ENCODE data around the gene TOLLIP. TPM values are rescaled to one million over a fixed set of nuclear protein-coding genes. Genes with fewer than 3 reads are reported as not detected.

Gene TOLLIP
- total and polyA plus RNA-seq, 9 donors = 11.9 to 29.8 (median 24.5) TPM

GRCh38 chr11:1259076-1259461 is 50.4 kb downstream of the TOLLIP start:
- no peak for DNase-seq
- Histone ChIP-seq H3K4me3 (ENCODE audit: low read length) (no peak overlapping the region), H3K36me3 (ENCODE audit: control insufficient read depth, insufficient read depth, low read length) (no peaks in the 10 kb centered on the region), H3K9me3 (replicated peaks; ENCODE audit: control insufficient read depth, low read depth, low read length) (no peaks in the 10 kb centered on the region), H3K27ac (ENCODE audit: low read length) (no peak overlapping the region), H3K4me1 (ENCODE audit: control insufficient read depth, insufficient read depth, low read length) (peaks cover 16% of the 10 kb centered on the region), H3K27me3 (ENCODE audit: control insufficient read depth, insufficient read depth, low read length) (no peaks in the 10 kb centered on the region)
- WGBS (ENCODE audit: insufficient coverage) = 93% methylated on average over 3 of the region's 7 CpGs

GRCh38 chr11:1258401-1259075 is 50.9 kb downstream of the TOLLIP start:
- Histone ChIP-seq H3K9me3 (replicated peaks; ENCODE audit: control insufficient read depth, low read depth, low read length) (no peaks in the 10 kb centered on the region), H3K4me3 (ENCODE audit: low read length) (no peak overlapping the region), H3K27me3 (ENCODE audit: control insufficient read depth, insufficient read depth, low read length) (no peaks in the 10 kb centered on the region), H3K27ac (ENCODE audit: low read length) (no peak overlapping the region), H3K4me1 (ENCODE audit: control insufficient read depth, insufficient read depth, low read length) (peaks cover 16% of the 10 kb centered on the region), H3K36me3 (ENCODE audit: control insufficient read depth, insufficient read depth, low read length) (no peaks in the 10 kb centered on the region)
- DNase-seq = no peak
- 65% methylated on average over 13 of the region's 13 CpGs for WGBS (ENCODE audit: insufficient coverage)

GRCh38 chr11:1257916-1258315 is 51.5 kb downstream of the TOLLIP start:
- Histone ChIP-seq H3K27ac (ENCODE audit: low read length) (no peak overlapping the region), H3K4me1 (ENCODE audit: control insufficient read depth, insufficient read depth, low read length) (peaks cover 12% of the 10 kb centered on the region), H3K36me3 (ENCODE audit: control insufficient read depth, insufficient read depth, low read length) (no peaks in the 10 kb centered on the region), H3K4me3 (ENCODE audit: low read length) (no peak overlapping the region), H3K27me3 (ENCODE audit: control insufficient read depth, insufficient read depth, low read length) (no peaks in the 10 kb centered on the region), H3K9me3 (replicated peaks; ENCODE audit: control insufficient read depth, low read depth, low read length) (no peaks in the 10 kb centered on the region)
- 72% methylated on average over 12 of the region's 16 CpGs for WGBS (ENCODE audit: insufficient coverage)
- DNase-seq = no peak

GRCh38 chr11:1257366-1257765 is 52.1 kb downstream of the TOLLIP start:
- 82% methylated on average over 26 of the region's 27 CpGs for WGBS (ENCODE audit: insufficient coverage)
- Histone ChIP-seq H3K27me3 (ENCODE audit: control insufficient read depth, insufficient read depth, low read length) (no peaks in the 10 kb centered on the region), H3K27ac (ENCODE audit: low read length) (no peak overlapping the region), H3K36me3 (ENCODE audit: control insufficient read depth, insufficient read depth, low read length) (no peaks in the 10 kb centered on the region), H3K4me3 (ENCODE audit: low read length) (no peak overlapping the region), H3K4me1 (ENCODE audit: control insufficient read depth, insufficient read depth, low read length) (peaks cover 7% of the 10 kb centered on the region), H3K9me3 (replicated peaks; ENCODE audit: control insufficient read depth, low read depth, low read length) (peaks cover 2% of the 10 kb centered on the region)
- DNase-seq = no peak

- no peak overlapping the region for H3K4me3 ChIP-seq (ENCODE audit: low read length)
- H3K36me3 ChIP-seq (ENCODE audit: control insufficient read depth, insufficient read depth, low read length) = no peaks in the 10 kb centered on the region
- WGBS (ENCODE audit: insufficient coverage) = 56% methylated on average over 13 of the region's 26 CpGs
- DNase-seq = no peak
- H3K27me3 ChIP-seq (ENCODE audit: control insufficient read depth, insufficient read depth, low read length) = no peaks in the 10 kb centered on the region
- H3K4me1 ChIP-seq (ENCODE audit: control insufficient read depth, insufficient read depth, low read length) = no peaks in the 10 kb centered on the region
- no peak overlapping the region for H3K27ac ChIP-seq (ENCODE audit: low read length)
- H3K9me3 ChIP-seq (replicated peaks; ENCODE audit: control insufficient read depth, low read depth, low read length) = peaks cover 8% of the 10 kb centered on the region
These were observed 53.0 kb downstream of the TOLLIP start for GRCh38 chr11:1256257-1257045.

GRCh38 chr11:1255151-1255550 is 54.3 kb downstream of the TOLLIP start:
- H3K27me3 ChIP-seq (ENCODE audit: control insufficient read depth, insufficient read depth, low read length) = no peaks in the 10 kb centered on the region

GRCh38 chr11:1254733-1255132 is 54.7 kb downstream of the TOLLIP start:
- 73% methylated on average over 8 of the region's 19 CpGs for WGBS (ENCODE audit: insufficient coverage)
- peaks cover 12% of the 10 kb centered on the region for H3K9me3 ChIP-seq (replicated peaks; ENCODE audit: control insufficient read depth, low read depth, low read length)
- no peak for DNase-seq
- no peak overlapping the region for H3K27ac ChIP-seq (ENCODE audit: low read length)
- no peaks in the 10 kb centered on the region for H3K27me3 ChIP-seq (ENCODE audit: control insufficient read depth, insufficient read depth, low read length)
- no peaks in the 10 kb centered on the region for H3K36me3 ChIP-seq (ENCODE audit: control insufficient read depth, insufficient read depth, low read length)
- H3K4me3 ChIP-seq (ENCODE audit: low read length) = no peak overlapping the region
- no peaks in the 10 kb centered on the region for H3K4me1 ChIP-seq (ENCODE audit: control insufficient read depth, insufficient read depth, low read length)

More at GRCh38 chr11:1255151-1255550, 54.3 kb downstream of the TOLLIP start:
- Histone ChIP-seq H3K36me3 (ENCODE audit: control insufficient read depth, insufficient read depth, low read length) (no peaks in the 10 kb centered on the region), H3K9me3 (replicated peaks; ENCODE audit: control insufficient read depth, low read depth, low read length) (peaks cover 12% of the 10 kb centered on the region), H3K27ac (ENCODE audit: low read length) (no peak overlapping the region), H3K4me3 (ENCODE audit: low read length) (no peak overlapping the region), H3K4me1 (ENCODE audit: control insufficient read depth, insufficient read depth, low read length) (no peaks in the 10 kb centered on the region)
- no peak for DNase-seq
- 75% methylated on average over 16 of the region's 24 CpGs for WGBS (ENCODE audit: insufficient coverage)

GRCh38 chr11:1254086-1254648 is 55.3 kb downstream of the TOLLIP start:
- no peaks in the 10 kb centered on the region for H3K4me1 ChIP-seq (ENCODE audit: control insufficient read depth, insufficient read depth, low read length)
- H3K36me3 ChIP-seq (ENCODE audit: control insufficient read depth, insufficient read depth, low read length) = no peaks in the 10 kb centered on the region
- 84% methylated on average over 18 of the region's 22 CpGs for WGBS (ENCODE audit: insufficient coverage)
- DNase-seq = no peak
- no peaks in the 10 kb centered on the region for H3K27me3 ChIP-seq (ENCODE audit: control insufficient read depth, insufficient read depth, low read length)
- H3K27ac ChIP-seq (ENCODE audit: low read length) = no peak overlapping the region
- peaks cover 12% of the 10 kb centered on the region for H3K9me3 ChIP-seq (replicated peaks; ENCODE audit: control insufficient read depth, low read depth, low read length)
- no peak overlapping the region for H3K4me3 ChIP-seq (ENCODE audit: low read length)

- H3K4me1 ChIP-seq (ENCODE audit: control insufficient read depth, insufficient read depth, low read length) = no peaks in the 10 kb centered on the region
- H3K4me3 ChIP-seq (ENCODE audit: low read length) = no peak overlapping the region
- peaks cover 12% of the 10 kb centered on the region for H3K9me3 ChIP-seq (replicated peaks; ENCODE audit: control insufficient read depth, low read depth, low read length)
- no peak overlapping the region for H3K27ac ChIP-seq (ENCODE audit: low read length)
- H3K36me3 ChIP-seq (ENCODE audit: control insufficient read depth, insufficient read depth, low read length) = no peaks in the 10 kb centered on the region
- H3K27me3 ChIP-seq (ENCODE audit: control insufficient read depth, insufficient read depth, low read length) = no peaks in the 10 kb centered on the region
- 73% methylated on average over 3 of the region's 9 CpGs for WGBS (ENCODE audit: insufficient coverage)
- DNase-seq = no peak
These were observed 56.3 kb downstream of the TOLLIP start for GRCh38 chr11:1253103-1253485.

- WGBS (ENCODE audit: insufficient coverage) = 93% methylated on average over 35 of the region's 38 CpGs
- Histone ChIP-seq H3K36me3 (ENCODE audit: control insufficient read depth, insufficient read depth, low read length) (no peaks in the 10 kb centered on the region), H3K9me3 (replicated peaks; ENCODE audit: control insufficient read depth, low read depth, low read length) (peaks cover 12% of the 10 kb centered on the region), H3K27ac (ENCODE audit: low read length) (no peak overlapping the region), H3K4me1 (ENCODE audit: control insufficient read depth, insufficient read depth, low read length) (no peaks in the 10 kb centered on the region), H3K27me3 (ENCODE audit: control insufficient read depth, insufficient read depth, low read length) (no peaks in the 10 kb centered on the region), H3K4me3 (ENCODE audit: low read length) (no peak overlapping the region)
- DNase-seq = no peak
These were observed 56.9 kb downstream of the TOLLIP start for GRCh38 chr11:1252371-1253102.
